ENCODE measurements around the gene PHF5A.

Gene PHF5A

GRCh38 chr22:41512421-41513194 lies 44.1 kb upstream of the PHF5A start:
- CTCF ChIA-PET = no interaction called here
- peak overlapping the region; percentile 79 for H3K27ac ChIP-seq
- POLR2A ChIA-PET (ENCODE audit: low non-redundant PET) = no interaction called here
- TF ChIP-seq CTCF (conservative IDR thresholded peaks at IDR 0.05; ENCODE audit: low read depth) = no peak
- peak; percentile 79 for DNase-seq (ENCODE audit: low spot score)

- peak overlapping the region; percentile 79 for H3K27ac ChIP-seq
- DNase-seq (ENCODE audit: low spot score) = no peak
- ChIA-PET POLR2A (ENCODE audit: low non-redundant PET) (no interaction called here), CTCF (no interaction called here)
- no peak for TF ChIP-seq CTCF (conservative IDR thresholded peaks at IDR 0.05; ENCODE audit: low read depth)
These were observed 43.1 kb upstream of the PHF5A start for GRCh38 chr22:41511521-41511968.

GRCh38 chr22:41508770-41509170 lies 40.3 kb upstream of the PHF5A start:
- CTCF ChIA-PET = no interaction called here
- POLR2A ChIA-PET (ENCODE audit: low non-redundant PET) = no interaction called here
- H3K27ac ChIP-seq = peak overlapping the region; percentile 79
- no peak for DNase-seq (ENCODE audit: low spot score)
- TF ChIP-seq CTCF (conservative IDR thresholded peaks at IDR 0.05; ENCODE audit: low read depth) = no peak

GRCh38 chr22:41507330-41508063 lies 39.0 kb upstream of the PHF5A start:
- POLR2A ChIA-PET (ENCODE audit: low non-redundant PET) = no interaction called here
- H3K27ac ChIP-seq = peak overlapping the region; percentile 79
- CTCF ChIA-PET = no interaction called here
- DNase-seq (ENCODE audit: low spot score) = no peak
- no peak for TF ChIP-seq CTCF (conservative IDR thresholded peaks at IDR 0.05; ENCODE audit: low read depth)

GRCh38 chr22:41505511-41506220 lies 37.2 kb upstream of the PHF5A start:
- CTCF ChIA-PET = interaction anchor here (0.6 to 0.7 kb wide), 2 partner anchors 51 to 383 kb away, joined by 3 read pairs; no protein-coding TSS in a partner anchor
- TF ChIP-seq CTCF (conservative IDR thresholded peaks at IDR 0.05; ENCODE audit: low read depth) = no peak
- no peak for DNase-seq (ENCODE audit: low spot score)
- POLR2A ChIA-PET (ENCODE audit: low non-redundant PET) = interaction anchor here (0.6 kb wide), 1 partner anchor 97 kb away, joined by 5 read pairs; no protein-coding TSS in a partner anchor
- H3K27ac ChIP-seq = peak overlapping the region; percentile 50; the same call in 1 of the 2 replicates

GRCh38 chr22:41504816-41505215 lies 36.3 kb upstream of the PHF5A start:
- ChIA-PET CTCF (no interaction called here), POLR2A (ENCODE audit: low non-redundant PET) (no interaction called here)
- H3K27ac ChIP-seq = peak overlapping the region; percentile 50
- no peak for TF ChIP-seq CTCF (conservative IDR thresholded peaks at IDR 0.05; ENCODE audit: low read depth)
- DNase-seq (ENCODE audit: low spot score) = no peak

Measured in RWPE1 (cell line).